Measurements from ENCODE around the gene PIK3R6. TPM values are rescaled to one million over a fixed set of nuclear protein-coding genes. Genes with fewer than 3 reads are reported as not detected.

Gene PIK3R6, protein sequence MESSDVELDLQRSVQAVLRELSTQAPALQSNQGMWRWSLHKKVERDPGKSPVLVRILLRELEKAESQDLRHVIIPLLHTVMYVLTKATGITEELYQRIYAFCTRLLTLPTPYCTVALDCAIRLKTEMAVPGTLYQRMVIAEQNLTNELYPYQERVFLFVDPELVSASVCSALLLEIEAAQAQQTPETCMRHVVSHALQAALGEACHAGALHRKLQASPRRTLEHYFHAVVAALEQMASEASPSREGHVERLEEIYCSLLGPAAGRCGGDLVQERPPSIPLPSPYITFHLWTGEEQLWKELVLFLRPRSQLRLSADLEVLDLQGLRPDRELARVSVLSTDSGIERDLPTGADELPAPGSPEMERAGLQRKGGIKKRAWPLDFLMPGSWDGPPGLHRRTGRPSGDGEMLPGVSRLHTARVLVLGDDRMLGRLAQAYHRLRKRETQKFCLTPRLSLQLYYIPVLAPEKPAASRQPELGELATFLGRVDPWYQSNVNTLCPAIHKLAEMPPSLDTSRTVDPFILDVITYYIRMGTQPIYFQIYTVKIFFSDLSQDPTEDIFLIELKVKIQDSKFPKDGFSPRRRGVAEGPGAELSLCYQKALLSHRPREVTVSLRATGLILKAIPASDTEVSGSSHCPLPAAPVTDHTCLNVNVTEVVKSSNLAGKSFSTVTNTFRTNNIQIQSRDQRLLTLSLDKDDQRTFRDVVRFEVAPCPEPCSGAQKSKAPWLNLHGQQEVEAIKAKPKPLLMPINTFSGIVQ
- polyA plus RNA-seq (2012; rRNA removed) = 0.03 and 0.06 TPM in 2 replicates
- 0.03 TPM in 1 of 2 replicates, not detected in the other for polyA plus RNA-seq (2012; cell fraction: cytosol; rRNA removed)
- 0.08 and 0.27 TPM in 2 replicates for polyA plus RNA-seq (2012; cell fraction: nucleus; rRNA removed)

DNA sequence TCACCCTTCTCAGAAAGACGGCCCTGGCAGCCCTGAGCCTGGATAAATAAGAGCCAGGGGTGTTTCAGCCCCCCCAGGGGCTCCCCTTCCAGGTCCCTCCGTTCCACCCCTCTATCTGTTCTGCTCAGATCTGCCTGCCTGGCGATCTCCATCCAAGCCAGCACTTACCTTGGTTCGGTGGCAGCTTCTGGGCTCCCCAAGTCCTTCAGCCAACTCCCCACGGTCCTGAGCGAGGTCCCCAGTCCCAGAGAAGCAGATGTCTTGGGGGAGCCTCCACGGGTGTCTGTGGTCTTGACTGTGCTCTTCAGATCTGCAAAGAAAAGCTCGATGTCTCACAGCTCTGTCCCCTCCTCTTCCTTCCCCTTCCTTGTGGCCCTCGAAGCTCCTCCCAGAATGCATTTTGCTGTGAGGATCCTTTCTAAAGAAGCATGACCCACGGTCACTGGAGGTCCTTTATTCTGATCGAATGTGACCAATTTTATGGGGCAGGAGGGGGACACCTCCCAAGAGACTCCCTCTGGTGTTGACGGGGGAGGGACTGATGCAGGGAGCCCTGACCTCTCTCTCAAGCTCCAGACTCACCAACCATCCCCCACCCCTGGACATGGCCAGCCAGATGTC is at the start of gene PIK3R6:
Gene PIK3R6 (minus strand): TSS at position 314 of the 621 bp plus-strand sequence. CDS start 17,880 bp downstream, outside the sequence.
- 6% methylated on average over 11 of the region's 12 CpGs for WGBS (ENCODE audit: low lambda C conversion rate)
- Histone ChIP-seq H3K4me1 (ENCODE audit: control insufficient read depth in 1 of 2, insufficient read depth in 2 of 2, low read depth in 1 of 2, low read length in 1 of 2) (no peaks in the 10 kb centered on the region), H3K4me2 (no peak within 1 kb of the TSS; the same call in 1 of the 2 replicates), H3K9me3 (no peaks in the 10 kb centered on the region), H3K79me2 (ENCODE audit: insufficient read depth) (no peaks in the 10 kb centered on the region), H3K9ac (no peak within 1 kb of the TSS), H3K36me3 (replicated peaks in 1 of 2; ENCODE audit: control insufficient read depth in 1 of 2, insufficient read depth in 2 of 2, low read length in 1 of 2) (no peaks in the 10 kb centered on the region), H3K27ac (ENCODE audit: low read depth in 2 of 2, low read length in 1 of 2) (no peak within 1 kb of the TSS), H3K9me2 (no peaks in the 10 kb centered on the region), H4K20me1 (ENCODE audit: insufficient read depth) (no peaks in the 10 kb centered on the region), H2AFZ (ENCODE audit: low read depth) (no peak within 1 kb of the TSS), H3K4me3 (ENCODE audit: low read depth in 2 of 2, low read length in 1 of 2) (no peak within 1 kb of the TSS), H3K27me3 (ENCODE audit: insufficient read depth) (peaks cover 74% of the 10 kb centered on the region), H3F3A (replicated peaks; ENCODE audit: insufficient read depth) (no peaks in the 10 kb centered on the region)
- POLR2A ChIA-PET = no interaction called here
- no peak for DNase-seq
- TF ChIP-seq RFX5 (IDR thresholded peaks at IDR 0.05; ENCODE audit: low read length) (no peak), SMC3 (IDR thresholded peaks at IDR 0.05; ENCODE audit: low read depth, low read length) (no peak), NRF1 (IDR thresholded peaks at IDR 0.05; ENCODE audit: low read depth, low read length) (no peak), TEAD4 (IDR thresholded peaks at IDR 0.05; ENCODE audit: borderline replicate concordance, insufficient read depth) (no peak)
- TF ChIP-seq, protein P1, sequence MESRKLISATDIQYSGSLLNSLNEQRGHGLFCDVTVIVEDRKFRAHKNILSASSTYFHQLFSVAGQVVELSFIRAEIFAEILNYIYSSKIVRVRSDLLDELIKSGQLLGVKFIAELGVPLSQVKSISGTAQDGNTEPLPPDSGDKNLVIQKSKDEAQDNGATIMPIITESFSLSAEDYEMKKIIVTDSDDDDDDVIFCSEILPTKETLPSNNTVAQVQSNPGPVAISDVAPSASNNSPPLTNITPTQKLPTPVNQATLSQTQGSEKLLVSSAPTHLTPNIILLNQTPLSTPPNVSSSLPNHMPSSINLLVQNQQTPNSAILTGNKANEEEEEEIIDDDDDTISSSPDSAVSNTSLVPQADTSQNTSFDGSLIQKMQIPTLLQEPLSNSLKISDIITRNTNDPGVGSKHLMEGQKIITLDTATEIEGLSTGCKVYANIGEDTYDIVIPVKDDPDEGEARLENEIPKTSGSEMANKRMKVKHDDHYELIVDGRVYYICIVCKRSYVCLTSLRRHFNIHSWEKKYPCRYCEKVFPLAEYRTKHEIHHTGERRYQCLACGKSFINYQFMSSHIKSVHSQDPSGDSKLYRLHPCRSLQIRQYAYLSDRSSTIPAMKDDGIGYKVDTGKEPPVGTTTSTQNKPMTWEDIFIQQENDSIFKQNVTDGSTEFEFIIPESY (IDR thresholded peaks at IDR 0.05; ENCODE audit: borderline replicate concordance, low read depth) = no peak
- CTCF ChIA-PET = no interaction called here

DNA sequence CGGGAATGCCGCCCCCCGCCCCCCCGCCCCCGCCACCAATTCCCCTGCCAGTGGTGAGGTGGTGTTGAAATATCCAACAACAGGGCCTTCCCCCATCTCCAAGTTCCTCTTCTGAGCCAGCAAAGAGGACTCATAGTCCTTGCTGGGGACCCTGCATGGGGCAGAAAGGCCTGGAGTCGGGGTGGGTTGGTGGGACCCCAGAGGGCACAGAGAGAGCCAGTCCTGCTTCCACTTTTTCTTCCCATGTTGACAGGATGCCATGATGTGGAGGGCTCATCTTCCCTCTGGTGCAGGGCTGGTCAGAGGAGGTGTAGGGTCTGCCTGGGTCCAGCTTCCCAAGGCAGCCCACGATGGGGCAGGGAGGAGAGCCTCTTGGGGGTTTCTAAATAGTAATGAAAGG is 49.0 kb upstream of the PIK3R6 start:
- H3K27ac ChIP-seq (ENCODE audit: low read depth in 2 of 2, low read length in 1 of 2) = no peak overlapping the region
- H3K36me3 ChIP-seq (replicated peaks in 1 of 2; ENCODE audit: control insufficient read depth in 1 of 2, insufficient read depth in 2 of 2, low read length in 1 of 2) = no peaks in the 10 kb centered on the region
- H3K27me3 ChIP-seq (ENCODE audit: insufficient read depth) = peaks cover 32% of the 10 kb centered on the region
- no peaks in the 10 kb centered on the region for H3F3A ChIP-seq (replicated peaks; ENCODE audit: insufficient read depth)
- POLR2A ChIA-PET = no interaction called here
- DNase-seq = no peak
- H4K20me1 ChIP-seq (ENCODE audit: insufficient read depth) = no peaks in the 10 kb centered on the region
- no peak overlapping the region for H3K9ac ChIP-seq
- no peaks in the 10 kb centered on the region for H3K79me2 ChIP-seq (ENCODE audit: insufficient read depth)
- no peaks in the 10 kb centered on the region for H3K9me2 ChIP-seq
- no peaks in the 10 kb centered on the region for H3K9me3 ChIP-seq
- H3K4me3 ChIP-seq (ENCODE audit: low read depth in 2 of 2, low read length in 1 of 2) = no peak overlapping the region
- H3K4me1 ChIP-seq (ENCODE audit: control insufficient read depth in 1 of 2, insufficient read depth in 2 of 2, low read depth in 1 of 2, low read length in 1 of 2) = no peaks in the 10 kb centered on the region
- no peak overlapping the region for H2AFZ ChIP-seq (ENCODE audit: low read depth)
- 7% methylated on average over 6 of the region's 7 CpGs for WGBS (ENCODE audit: low lambda C conversion rate)
- CTCF ChIA-PET = interaction anchor here (0.8 kb wide), 1 partner anchor 689 kb away, joined by 3 read pairs; no protein-coding TSS in a partner anchor
- no peak overlapping the region for H3K4me2 ChIP-seq
- TF ChIP-seq, protein P2, sequence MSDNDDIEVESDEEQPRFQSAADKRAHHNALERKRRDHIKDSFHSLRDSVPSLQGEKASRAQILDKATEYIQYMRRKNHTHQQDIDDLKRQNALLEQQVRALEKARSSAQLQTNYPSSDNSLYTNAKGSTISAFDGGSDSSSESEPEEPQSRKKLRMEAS (IDR thresholded peaks at IDR 0.05; ENCODE audit: low read depth) = no peak
- TF ChIP-seq, protein P1 (IDR thresholded peaks at IDR 0.05; ENCODE audit: borderline replicate concordance, low read depth) = no peak
- TF ChIP-seq RXRA (IDR thresholded peaks at IDR 0.05; ENCODE audit: borderline replicate concordance, low read depth) = no peak
- no peak for TF ChIP-seq FOXJ3 (CRISPR knock-in tag; IDR thresholded peaks at IDR 0.05)
- TF ChIP-seq, protein P3, sequence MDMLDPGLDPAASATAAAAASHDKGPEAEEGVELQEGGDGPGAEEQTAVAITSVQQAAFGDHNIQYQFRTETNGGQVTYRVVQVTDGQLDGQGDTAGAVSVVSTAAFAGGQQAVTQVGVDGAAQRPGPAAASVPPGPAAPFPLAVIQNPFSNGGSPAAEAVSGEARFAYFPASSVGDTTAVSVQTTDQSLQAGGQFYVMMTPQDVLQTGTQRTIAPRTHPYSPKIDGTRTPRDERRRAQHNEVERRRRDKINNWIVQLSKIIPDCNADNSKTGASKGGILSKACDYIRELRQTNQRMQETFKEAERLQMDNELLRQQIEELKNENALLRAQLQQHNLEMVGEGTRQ (IDR thresholded peaks at IDR 0.05; ENCODE audit: borderline replicate concordance, low read depth, low read length) = no peak
- TF ChIP-seq ELF1 (IDR thresholded peaks at IDR 0.05) = no peak
- TF ChIP-seq, protein P4, sequence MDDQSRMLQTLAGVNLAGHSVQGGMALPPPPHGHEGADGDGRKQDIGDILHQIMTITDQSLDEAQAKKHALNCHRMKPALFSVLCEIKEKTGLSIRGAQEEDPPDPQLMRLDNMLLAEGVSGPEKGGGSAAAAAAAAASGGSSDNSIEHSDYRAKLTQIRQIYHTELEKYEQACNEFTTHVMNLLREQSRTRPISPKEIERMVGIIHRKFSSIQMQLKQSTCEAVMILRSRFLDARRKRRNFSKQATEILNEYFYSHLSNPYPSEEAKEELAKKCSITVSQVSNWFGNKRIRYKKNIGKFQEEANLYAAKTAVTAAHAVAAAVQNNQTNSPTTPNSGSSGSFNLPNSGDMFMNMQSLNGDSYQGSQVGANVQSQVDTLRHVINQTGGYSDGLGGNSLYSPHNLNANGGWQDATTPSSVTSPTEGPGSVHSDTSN (IDR thresholded peaks at IDR 0.05) = no peak
- TF ChIP-seq POLR2AphosphoS5 (IDR thresholded peaks at IDR 0.05; ENCODE audit: low read depth, low read length) = no peak
- no peak for TF ChIP-seq SIN3A (IDR thresholded peaks at IDR 0.05; ENCODE audit: borderline replicate concordance, low read depth, low read length)
